GM12872 (cell line): ENCODE data around the gene PDE9A.

Source experiments
- CTCF ChIP-seq: IDR thresholded peaks from 3 replicates; pipeline ENCODE4 v1.5.1; 2011; ENCODE audit warnings: low read depth, mild to moderate bottlenecking, low read length, moderate library complexity; ENCODE audit not compliant: insufficient read depth

PDE9A gene

GRCh38 chr21:42746593-42747275 is 93.3 kb downstream of the PDE9A start:
- no peak for TF ChIP-seq CTCF

GRCh38 chr21:42747276-42747701 is 93.9 kb downstream of the PDE9A start:
- no peak for TF ChIP-seq CTCF

- TF ChIP-seq CTCF = no peak
Measured at GRCh38 chr21:42747746-42748351, 94.4 kb downstream of the PDE9A start.

- no peak for TF ChIP-seq CTCF
Measured at GRCh38 chr21:42748620-42749176, 95.3 kb downstream of the PDE9A start.

- no peak for TF ChIP-seq CTCF
Measured at GRCh38 chr21:42750737-42751530, 97.5 kb downstream of the PDE9A start.

- no peak for TF ChIP-seq CTCF
Measured at GRCh38 chr21:42751866-42752265, 98.4 kb downstream of the PDE9A start.

- TF ChIP-seq CTCF = no peak
Measured at GRCh38 chr21:42753804-42754203, 100.4 kb downstream of the PDE9A start.
